Measurements from ENCODE around the gene SLC15A1. TPM values are rescaled to one million over a fixed set of nuclear protein-coding genes. Genes with fewer than 3 reads are reported as not detected.

The SLC15A1 gene
- total RNA-seq, 4 donors from 2014 or later: not detected

- no peaks in the 10 kb centered on the region for H3K27me3 ChIP-seq
- no peaks in the 10 kb centered on the region for H3K4me1 ChIP-seq
- TF ChIP-seq EP300 (IDR thresholded peaks at IDR 0.05) (no peak), CTCF (IDR thresholded peaks at IDR 0.05) (no peak), POLR2A (IDR thresholded peaks at IDR 0.05) (no peak)
- H3K27ac ChIP-seq: no peak overlapping the region
- DNase-seq (ENCODE audit: low spot score in 2 of 2): no peak
- H3K9me3 ChIP-seq: no peaks in the 10 kb centered on the region
- WGBS, 2 donors: 65 to 69% methylated on average over 3 of the region's 3 CpGs
- no peak overlapping the region for H3K4me3 ChIP-seq
- no peaks in the 10 kb centered on the region for H3K36me3 ChIP-seq
Measured at GRCh38 chr13:98731925-98732324, 20.5 kb downstream of the SLC15A1 start.

- no peaks in the 10 kb centered on the region for H3K9me3 ChIP-seq
- no peak overlapping the region for H3K4me3 ChIP-seq
- 92% methylated on average over 12 to 17 of the region's 17 CpGs for WGBS, 2 donors
- H3K4me1 ChIP-seq: no peaks in the 10 kb centered on the region
- no peak for DNase-seq (ENCODE audit: low spot score in 2 of 2)
- H3K27ac ChIP-seq: no peak overlapping the region
- no peaks in the 10 kb centered on the region for H3K36me3 ChIP-seq
- H3K27me3 ChIP-seq: no peaks in the 10 kb centered on the region
- TF ChIP-seq EP300 (IDR thresholded peaks at IDR 0.05) (no peak), POLR2A (IDR thresholded peaks at IDR 0.05) (no peak), CTCF (IDR thresholded peaks at IDR 0.05) (no peak)
Measured at GRCh38 chr13:98731038-98731437, 21.4 kb downstream of the SLC15A1 start.

- DNase-seq (ENCODE audit: low spot score in 2 of 2): no peak
- Histone ChIP-seq H3K27ac (no peak overlapping the region), H3K27me3 (no peaks in the 10 kb centered on the region), H3K4me1 (no peaks in the 10 kb centered on the region), H3K4me3 (no peak overlapping the region), H3K9me3 (no peaks in the 10 kb centered on the region), H3K36me3 (no peaks in the 10 kb centered on the region)
- WGBS, 2 donors: 90 to 92% methylated on average over 16 to 23 of the region's 23 CpGs
- TF ChIP-seq CTCF (IDR thresholded peaks at IDR 0.05): no peak
- no peak for TF ChIP-seq EP300 (IDR thresholded peaks at IDR 0.05)
- no peak for TF ChIP-seq POLR2A (IDR thresholded peaks at IDR 0.05)
Measured at GRCh38 chr13:98730441-98730840, 22.0 kb downstream of the SLC15A1 start.

- H3K4me3 ChIP-seq: no peak overlapping the region
- no peaks in the 10 kb centered on the region for H3K9me3 ChIP-seq
- no peaks in the 10 kb centered on the region for H3K36me3 ChIP-seq
- H3K4me1 ChIP-seq: no peaks in the 10 kb centered on the region
- TF ChIP-seq EP300 (IDR thresholded peaks at IDR 0.05) (no peak), CTCF (IDR thresholded peaks at IDR 0.05) (no peak), POLR2A (IDR thresholded peaks at IDR 0.05) (no peak)
- DNase-seq (ENCODE audit: low spot score in 2 of 2): no peak
- 76 to 78% methylated on average over 8 of the region's 8 CpGs for WGBS, 2 donors
- no peak overlapping the region for H3K27ac ChIP-seq
- H3K27me3 ChIP-seq: no peaks in the 10 kb centered on the region
Measured at GRCh38 chr13:98729658-98730057, 22.8 kb downstream of the SLC15A1 start.

GRCh38 chr13:98722958-98723357 lies 29.5 kb downstream of the SLC15A1 start:
- DNase-seq (ENCODE audit: low spot score in 2 of 2): no peak
- Histone ChIP-seq H3K27ac (no peak overlapping the region), H3K36me3 (no peaks in the 10 kb centered on the region), H3K27me3 (no peaks in the 10 kb centered on the region), H3K9me3 (no peaks in the 10 kb centered on the region), H3K4me3 (no peak overlapping the region), H3K4me1 (no peaks in the 10 kb centered on the region)
- WGBS, 2 donors: 66 to 68% methylated on average over 3 of the region's 3 CpGs
- TF ChIP-seq CTCF (IDR thresholded peaks at IDR 0.05): no peak
- no peak for TF ChIP-seq EP300 (IDR thresholded peaks at IDR 0.05)
- no peak for TF ChIP-seq POLR2A (IDR thresholded peaks at IDR 0.05)
